HG03558 (cell line): ENCODE data around the gene ARMH3.

Source experiments
- ATAC-seq: cut with Tn5 transposase; IDR thresholded peaks from one replicate; pipeline ENCODE4 v1.9.1; 2021; ENCODE audit warnings: moderate number of reproducible peaks; ENCODE audit not compliant: unreplicated experiment; ENCODE audit errors: extremely low read depth

The ARMH3 gene

DNA sequence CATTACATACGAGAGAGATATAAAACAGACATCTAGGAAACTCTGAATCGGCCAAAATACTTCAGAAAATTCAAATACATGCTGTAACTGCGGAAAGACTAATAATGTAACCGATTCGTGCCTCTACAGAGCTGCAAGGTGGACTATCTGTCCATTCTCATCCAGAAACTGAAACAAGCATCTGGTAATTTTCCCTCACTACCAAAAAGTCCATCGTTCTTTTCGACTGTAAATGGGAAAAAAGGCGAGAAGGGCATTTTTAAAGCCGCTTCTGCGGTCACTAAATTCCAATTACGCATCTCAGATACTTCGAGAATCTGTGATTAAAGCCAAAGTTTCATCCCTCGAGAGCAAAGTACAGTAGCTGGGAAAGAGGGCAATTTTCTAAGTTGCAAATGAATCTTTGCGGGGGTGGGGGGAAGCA lies 239.0 kb downstream of the ARMH3 start:
- ATAC-seq: no peak

DNA sequence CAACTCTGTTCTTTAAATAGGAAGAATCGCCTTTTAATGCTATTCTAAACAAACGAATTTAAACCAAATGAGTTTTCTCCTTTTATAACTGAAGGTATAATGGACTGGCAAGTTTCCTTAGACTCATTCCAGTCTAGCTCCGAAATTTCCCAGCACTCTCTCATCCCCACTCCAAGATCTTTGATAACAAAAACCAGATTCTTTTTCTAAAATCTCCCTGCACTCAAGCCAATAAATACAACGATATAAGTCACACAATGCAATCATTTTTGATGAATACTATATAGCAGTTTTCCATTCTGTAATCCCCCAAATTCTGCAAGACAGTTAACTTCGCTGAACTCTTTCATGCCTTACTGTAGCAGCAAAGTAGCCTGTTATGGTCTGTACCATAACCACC lies 239.6 kb downstream of the ARMH3 start:
- no peak for ATAC-seq

DNA sequence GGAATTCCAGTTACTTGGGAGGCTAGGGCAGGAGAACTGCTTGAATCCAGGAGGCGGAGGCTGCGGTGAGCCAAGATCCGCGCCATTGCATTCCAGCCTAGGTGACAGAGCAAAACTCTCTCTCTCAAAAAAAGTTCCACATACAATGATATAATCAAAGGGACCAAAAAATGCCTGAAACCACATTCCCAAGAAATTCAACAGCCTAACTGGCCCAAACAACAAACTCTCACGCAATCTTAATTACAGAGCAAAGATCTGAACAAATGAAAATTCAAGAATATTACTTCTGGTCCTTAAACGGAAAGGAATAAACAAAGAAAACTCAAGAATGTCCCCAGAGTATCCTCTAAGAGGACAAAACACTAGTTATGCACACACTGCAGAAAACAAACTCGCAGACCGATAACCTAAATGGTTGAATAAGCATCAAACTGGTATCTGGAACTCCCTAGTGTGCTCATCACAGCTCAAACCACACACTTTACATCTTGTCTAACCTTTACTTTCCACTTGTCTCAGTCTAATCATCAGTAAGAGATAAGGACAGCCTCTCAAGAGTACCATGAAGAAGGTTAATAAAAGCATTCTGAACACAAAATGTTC lies 241.4 kb downstream of the ARMH3 start:
- ATAC-seq: no peak

DNA sequence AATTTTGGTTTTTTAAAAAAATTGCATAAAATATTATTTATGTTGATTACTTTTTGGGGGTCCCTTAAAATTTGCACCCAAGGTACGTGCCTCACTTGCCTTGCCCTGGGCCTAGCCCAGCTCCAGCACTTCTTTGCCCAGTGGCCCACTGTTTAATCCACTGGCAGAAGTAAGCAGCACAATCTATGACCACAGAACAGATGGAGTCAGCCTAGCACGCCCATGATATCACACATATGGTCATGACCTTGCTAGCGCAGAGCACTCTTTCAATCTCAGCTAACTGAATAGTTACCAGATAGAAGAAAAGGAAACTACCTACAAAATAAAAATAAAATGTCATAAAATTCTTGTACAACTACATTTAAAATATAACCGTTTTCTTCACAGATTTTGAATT lies 243.4 kb downstream of the ARMH3 start:
- ATAC-seq: no peak

DNA sequence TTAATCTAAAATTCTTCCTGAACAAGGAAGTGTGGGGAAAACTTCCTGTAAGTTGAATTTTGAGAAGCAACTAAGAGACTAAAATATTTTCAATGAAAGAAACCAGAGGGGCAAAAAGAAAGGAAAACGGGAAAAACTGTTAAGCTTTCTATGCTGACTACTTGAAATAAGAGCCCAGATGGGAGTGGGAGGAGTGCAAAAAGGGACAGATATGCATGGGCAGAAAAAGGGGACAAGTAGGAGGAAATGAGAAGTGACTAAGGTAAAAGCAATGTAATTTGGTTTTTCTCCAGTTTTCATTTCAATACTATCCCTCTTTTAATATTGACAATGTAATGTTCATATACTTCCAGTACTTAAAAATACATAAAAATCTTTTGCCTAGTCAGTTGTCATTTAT lies 248.8 kb downstream of the ARMH3 start:
- no peak for ATAC-seq

DNA sequence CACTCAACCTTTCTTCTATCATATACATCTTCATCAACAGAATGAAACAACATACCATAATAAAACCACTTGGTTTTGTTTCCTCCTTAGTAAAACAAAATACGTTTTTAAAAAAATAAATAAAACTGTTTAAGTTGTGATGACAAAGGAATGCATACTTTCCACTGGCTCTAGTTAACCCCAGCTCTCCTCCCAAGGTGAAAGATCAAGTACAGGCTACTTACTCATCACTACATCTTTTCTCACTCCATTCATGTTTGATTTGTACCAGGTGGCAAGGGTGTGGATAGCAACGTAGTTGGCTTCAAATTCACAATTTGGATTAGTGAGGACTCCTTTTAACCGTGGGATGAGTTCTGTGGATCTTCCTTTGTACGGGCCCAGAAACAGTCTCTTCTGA lies 252.5 kb downstream of the ARMH3 start:
- ATAC-seq: no peak

DNA sequence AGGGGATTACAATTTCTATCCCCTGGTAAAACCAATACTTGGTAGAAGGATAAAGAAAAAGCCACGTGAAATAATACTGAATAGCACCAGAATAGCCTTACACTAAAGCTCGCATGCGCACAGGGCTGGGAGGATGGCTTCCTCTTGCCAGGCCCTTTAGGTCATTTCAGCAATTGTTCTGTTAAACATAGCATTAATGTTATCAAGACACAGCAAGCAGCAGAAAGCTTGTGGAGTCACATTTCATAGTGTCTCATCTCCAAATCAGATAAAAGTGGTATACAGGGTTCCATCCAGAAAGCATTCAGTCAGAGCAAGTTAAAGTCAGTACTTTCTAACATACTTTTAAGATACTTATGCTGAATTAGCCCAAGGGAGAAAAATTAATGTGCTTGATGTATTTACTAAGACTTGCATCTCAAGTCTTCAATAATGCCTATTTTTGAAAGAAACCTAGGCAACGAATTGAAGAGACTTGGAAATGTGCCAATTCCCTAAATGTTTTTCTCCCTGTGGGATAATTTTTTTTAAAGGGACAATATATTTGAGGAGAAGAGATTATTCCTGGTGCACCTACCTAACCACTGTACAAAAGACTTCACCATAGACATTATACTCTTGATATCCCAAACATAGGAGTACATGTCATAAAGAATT lies 258.4 kb downstream of the ARMH3 start:
- ATAC-seq: no peak
